GM12865 (cell line): ENCODE data around the gene CEBPG.

Experiments used
- DNase-seq: peaks from one replicate; pipeline ENCODE4 v3.0.0; 2010; ENCODE audit warnings: low read depth
- H3K4me3 ChIP-seq: 2 replicates; pipeline ENCODE4 v1.5.1; 2011; ENCODE audit warnings: mild to moderate bottlenecking, low read depth, low read length, control low read depth
- CTCF ChIP-seq: IDR thresholded peaks from 2 replicates; pipeline ENCODE4 v1.5.1; 2011; ENCODE audit warnings: low read length, control low read depth, low read depth, inconsistent platforms; ENCODE audit not compliant: insufficient read depth; ENCODE audit errors: missing control alignments

Gene CEBPG

GRCh38 chr19:33402421-33403220, 29.1 kb downstream of the CEBPG start:
- no peak overlapping the region for H3K4me3 ChIP-seq
- DNase-seq = no peak
- no peak for TF ChIP-seq CTCF

- no peak for DNase-seq
- TF ChIP-seq CTCF = no peak
- no peak overlapping the region for H3K4me3 ChIP-seq
These were observed 29.9 kb downstream of the CEBPG start for GRCh38 chr19:33403221-33403972.

GRCh38 chr19:33403973-33404304, 30.4 kb downstream of the CEBPG start:
- no peak for TF ChIP-seq CTCF
- no peak for DNase-seq

GRCh38 chr19:33404506-33405253, 31.2 kb downstream of the CEBPG start:
- H3K4me3 ChIP-seq = no peak overlapping the region
- DNase-seq = no peak
- no peak for TF ChIP-seq CTCF

More at GRCh38 chr19:33403973-33404304, 30.4 kb downstream of the CEBPG start:
- no peak overlapping the region for H3K4me3 ChIP-seq

- no peak for DNase-seq
- TF ChIP-seq CTCF = no peak
- H3K4me3 ChIP-seq = no peak overlapping the region
These were observed 31.7 kb downstream of the CEBPG start for GRCh38 chr19:33405254-33405552.

GRCh38 chr19:33405553-33406461, 32.3 kb downstream of the CEBPG start:
- no peak for DNase-seq
- H3K4me3 ChIP-seq = no peak overlapping the region
- TF ChIP-seq CTCF = no peak
